ENCODE results near the gene CBLC.

Gene CBLC

GRCh38 chr19:44845612-44846454 lies 68.1 kb downstream of the CBLC start, which contains the start of gene NECTIN2:
Gene NECTIN2, plus strand, starts transcription at chr19:44846297. Its CDS starts 229 bp downstream, at chr19:44846526.
- peak; percentile 90 for DNase-seq (ENCODE audit: low read depth, low spot score)
- H3K27ac ChIP-seq, result peak within 1 kb of the TSS; percentile 70
- TF ChIP-seq POLR2AphosphoS5 (IDR thresholded peaks at IDR 0.05; ENCODE audit: borderline replicate concordance, low read depth, low read length), result peak; percentile 20; the same call in 1 of the 2 replicates
- TF ChIP-seq FOXP2 (optimal IDR thresholded peaks at IDR 0.05; ENCODE audit: control extremely low read depth, extremely low read length, insufficient read depth), result no peak
- no peaks in the 10 kb centered on the region for H3K36me3 ChIP-seq (ENCODE audit: insufficient read depth, low read length)
- peak within 1 kb of the TSS; percentile 94 for H3K9ac ChIP-seq (ENCODE audit: insufficient read length)
- peak within 1 kb of the TSS; percentile 97 for H3K4me3 ChIP-seq
- H3K9me3 ChIP-seq (ENCODE audit: low read depth, low read length), result no peaks in the 10 kb centered on the region

GRCh38 chr19:44846455-44847143 lies 68.9 kb downstream of the CBLC start:
- Histone ChIP-seq H3K4me3 (peak overlapping the region; percentile 97), H3K9me3 (ENCODE audit: low read depth, low read length) (no peaks in the 10 kb centered on the region), H3K27ac (peak overlapping the region; percentile 70), H3K36me3 (ENCODE audit: insufficient read depth, low read length) (no peaks in the 10 kb centered on the region), H3K9ac (ENCODE audit: insufficient read length) (peak overlapping the region; percentile 94)
- DNase-seq (ENCODE audit: low read depth, low spot score), result no peak
- TF ChIP-seq FOXP2 (optimal IDR thresholded peaks at IDR 0.05; ENCODE audit: control extremely low read depth, extremely low read length, insufficient read depth), result no peak
- TF ChIP-seq POLR2AphosphoS5 (IDR thresholded peaks at IDR 0.05; ENCODE audit: borderline replicate concordance, low read depth, low read length), result no peak
- TF ChIP-seq EZH2 (IDR thresholded peaks at IDR 0.05), result no peak

GRCh38 chr19:44847144-44848035 lies 69.7 kb downstream of the CBLC start:
- DNase-seq (ENCODE audit: low read depth, low spot score), result no peak
- Histone ChIP-seq H3K4me3 (peak overlapping the region; percentile 97), H3K9me3 (ENCODE audit: low read depth, low read length) (no peaks in the 10 kb centered on the region), H3K9ac (ENCODE audit: insufficient read length) (peak overlapping the region; percentile 94), H3K36me3 (ENCODE audit: insufficient read depth, low read length) (no peaks in the 10 kb centered on the region), H3K27ac (peak overlapping the region; percentile 59)
- TF ChIP-seq EZH2 (IDR thresholded peaks at IDR 0.05), result no peak
- no peak for TF ChIP-seq POLR2AphosphoS5 (IDR thresholded peaks at IDR 0.05; ENCODE audit: borderline replicate concordance, low read depth, low read length)
- TF ChIP-seq FOXP2 (optimal IDR thresholded peaks at IDR 0.05; ENCODE audit: control extremely low read depth, extremely low read length, insufficient read depth), result no peak

- peak overlapping the region; percentile 97 for H3K4me3 ChIP-seq
- H3K9ac ChIP-seq (ENCODE audit: insufficient read length), result peak overlapping the region; percentile 94
- H3K36me3 ChIP-seq (ENCODE audit: insufficient read depth, low read length), result no peaks in the 10 kb centered on the region
- no peaks in the 10 kb centered on the region for H3K9me3 ChIP-seq (ENCODE audit: low read depth, low read length)
- H3K27ac ChIP-seq, result peak overlapping the region; percentile 59; the same call in 1 of the 2 replicates
- TF ChIP-seq EZH2 (IDR thresholded peaks at IDR 0.05) (no peak), FOXP2 (optimal IDR thresholded peaks at IDR 0.05; ENCODE audit: control extremely low read depth, extremely low read length, insufficient read depth) (no peak), POLR2AphosphoS5 (IDR thresholded peaks at IDR 0.05; ENCODE audit: borderline replicate concordance, low read depth, low read length) (no peak)
- DNase-seq (ENCODE audit: low read depth, low spot score), result peak; percentile 10
Observed at GRCh38 chr19:44848036-44848811, 70.5 kb downstream of the CBLC start.

GRCh38 chr19:44848812-44849447 lies 71.2 kb downstream of the CBLC start:
- no peak overlapping the region for H3K9ac ChIP-seq (ENCODE audit: insufficient read length)
- peak overlapping the region; percentile 97 for H3K4me3 ChIP-seq
- no peaks in the 10 kb centered on the region for H3K36me3 ChIP-seq (ENCODE audit: insufficient read depth, low read length)
- TF ChIP-seq FOXP2 (optimal IDR thresholded peaks at IDR 0.05; ENCODE audit: control extremely low read depth, extremely low read length, insufficient read depth) (no peak), POLR2AphosphoS5 (IDR thresholded peaks at IDR 0.05; ENCODE audit: borderline replicate concordance, low read depth, low read length) (no peak), EZH2 (IDR thresholded peaks at IDR 0.05) (no peak)
- DNase-seq (ENCODE audit: low read depth, low spot score), result no peak
- H3K9me3 ChIP-seq (ENCODE audit: low read depth, low read length), result no peaks in the 10 kb centered on the region
- no peak overlapping the region for H3K27ac ChIP-seq

Measured in SK-N-MC (cell line).